Activated B cell treated with CpG ODN at 0.5 μM for 24 hours (primary cell): Measurements from ENCODE around the gene PTPRN. TPM values are rescaled to one million over a fixed set of nuclear protein-coding genes. Genes with fewer than 3 reads are reported as not detected.
A peak's percentile ranks its signal among the peaks of the same experiment; 100 is the strongest.

ENCODE experiments used
- ATAC-seq: fragments of 200-7000 bp; cut with Tn5 transposase; one replicate; pipeline ENCODE4 v1.10.0; 2021; ENCODE audit warnings: low read depth, mild to moderate bottlenecking, moderate library complexity
- CTCF ChIA-PET: fragments of 350-600 bp; sonication (Branson Sonifier 250); formaldehyde crosslinking; loops from one replicate; lab custom pipeline; 2021; ENCODE audit warnings: antibody characterized with exemption; lab: Charles Lee
- POLR2A ChIA-PET: fragments of 350-600 bp; sonication (Branson Sonifier 250); formaldehyde crosslinking; loops from one replicate; lab custom pipeline; 2021; ENCODE audit warnings: antibody characterized with exemption; lab: Charles Lee
- DNase-seq: peaks from one replicate; pipeline ENCODE4 v3.0.0; 2022
- H3K27ac Mint-ChIP-seq: one replicate; pipeline ENCODE4 v1.8.0; 2020; ENCODE audit warnings: mixed read lengths
- H3K27me3 Mint-ChIP-seq: one replicate; pipeline ENCODE4 v1.8.0; 2021; ENCODE audit warnings: mixed read lengths
- H3K36me3 Mint-ChIP-seq: one replicate; pipeline ENCODE4 v1.8.0; 2021; ENCODE audit warnings: low read depth, mixed read lengths
- H3K4me1 Mint-ChIP-seq: one replicate; pipeline ENCODE4 v1.8.0; 2021; ENCODE audit warnings: mixed read lengths
- H3K4me3 Mint-ChIP-seq: one replicate; pipeline ENCODE4 v1.8.0; 2020; ENCODE audit warnings: mild to moderate bottlenecking, mixed read lengths
- H3K9me3 Mint-ChIP-seq: one replicate; pipeline ENCODE4 v1.8.0; 2020; ENCODE audit warnings: mixed read lengths
- intact Hi-C: fragments of 100-400 bp; cut with micrococcal nuclease; formaldehyde crosslinking; loops from one replicate; pipeline ENCODE4 v1.15.1; 2024
- total RNA-seq: library from RNA; stranded (reverse); gene quantifications from 2 replicates; pipeline ENCODE4 v1.2.3, GENCODE V29; 2022
- TF ChIP-seq, protein P1 (sequence below): fragments of 200-600 bp; IDR thresholded peaks from one replicate; pipeline ENCODE4 v1.8.0; 2022; ENCODE audit warnings: antibody characterized with exemption, mild to moderate bottlenecking

The PTPRN gene
- total RNA-seq, 1 donor from 2014 or later, result not detected

DNA sequence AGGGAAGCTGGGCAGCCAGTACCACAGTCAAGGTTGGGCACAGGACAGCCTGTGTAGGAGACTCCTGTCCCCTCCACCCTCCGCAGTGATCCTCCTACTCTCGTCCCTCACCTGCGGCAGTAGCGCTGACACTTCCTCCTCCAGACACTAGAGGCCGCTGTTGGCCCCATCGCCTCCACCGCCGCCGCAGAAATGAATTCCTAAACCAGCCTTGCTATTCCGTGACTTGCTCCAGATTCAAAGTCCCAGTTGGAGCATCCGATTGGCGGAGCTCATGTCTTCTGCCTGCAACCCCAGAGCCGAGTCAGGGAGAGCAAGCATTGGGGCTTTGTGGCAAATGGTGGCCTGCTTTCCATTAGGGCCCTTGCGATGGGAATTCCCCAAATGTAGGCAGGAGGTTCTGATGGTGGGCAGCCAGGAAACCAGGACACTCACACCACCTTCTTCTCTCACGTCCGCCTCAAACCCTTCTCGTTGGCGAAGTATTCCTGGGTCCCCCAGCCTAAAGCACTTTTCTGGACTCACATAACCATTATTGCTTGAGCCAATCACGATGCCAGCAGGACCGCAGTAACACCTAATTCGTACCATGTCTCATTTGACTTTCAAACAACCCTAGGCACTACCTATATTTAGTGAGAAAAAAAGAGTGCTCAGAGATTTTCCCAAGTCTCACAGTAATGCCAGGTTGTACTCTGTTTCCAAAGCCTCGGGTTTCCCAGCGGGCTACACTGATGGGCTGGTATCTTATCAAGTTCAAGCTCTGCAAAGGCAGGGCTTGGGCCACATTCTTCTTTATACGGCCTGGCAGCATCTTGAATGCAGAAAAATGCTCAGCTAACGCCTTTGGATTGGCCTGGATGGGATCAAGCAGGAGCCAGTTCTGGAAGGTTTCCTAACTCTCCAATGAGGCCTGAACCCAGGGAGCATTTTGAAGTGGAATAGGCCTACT lies 31.2 kb downstream of the PTPRN start:
- intact Hi-C loops, result loop anchor here (2.0 to 5.0 kb wide), 2 partner anchors 264 to 567 kb away; partner anchors contain the start of genes CHPF, TMEM198 and TTLL4
- H3K27me3 Mint-ChIP-seq, result no peaks in the 10 kb centered on the region
- ATAC-seq, result peak; percentile 15
- peak overlapping the region; percentile 97 for H3K27ac Mint-ChIP-seq
- ChIA-PET CTCF (interaction anchor here (0.6 to 11.9 kb wide), 18 partner anchors 16 to 248 kb away, joined by 3 to 155 read pairs (median 6); partner anchors contain the start of genes ABCB6, ANKZF1, ATG9A and CNPPD1), POLR2A (interaction anchor here (0.6 to 8.0 kb wide), 18 partner anchors 9 to 620 kb away, joined by 3 to 260 read pairs (median 10); partner anchors contain the start of genes ABCB6, ANKZF1, ATG9A and CNPPD1)
- TF ChIP-seq, protein P1, sequence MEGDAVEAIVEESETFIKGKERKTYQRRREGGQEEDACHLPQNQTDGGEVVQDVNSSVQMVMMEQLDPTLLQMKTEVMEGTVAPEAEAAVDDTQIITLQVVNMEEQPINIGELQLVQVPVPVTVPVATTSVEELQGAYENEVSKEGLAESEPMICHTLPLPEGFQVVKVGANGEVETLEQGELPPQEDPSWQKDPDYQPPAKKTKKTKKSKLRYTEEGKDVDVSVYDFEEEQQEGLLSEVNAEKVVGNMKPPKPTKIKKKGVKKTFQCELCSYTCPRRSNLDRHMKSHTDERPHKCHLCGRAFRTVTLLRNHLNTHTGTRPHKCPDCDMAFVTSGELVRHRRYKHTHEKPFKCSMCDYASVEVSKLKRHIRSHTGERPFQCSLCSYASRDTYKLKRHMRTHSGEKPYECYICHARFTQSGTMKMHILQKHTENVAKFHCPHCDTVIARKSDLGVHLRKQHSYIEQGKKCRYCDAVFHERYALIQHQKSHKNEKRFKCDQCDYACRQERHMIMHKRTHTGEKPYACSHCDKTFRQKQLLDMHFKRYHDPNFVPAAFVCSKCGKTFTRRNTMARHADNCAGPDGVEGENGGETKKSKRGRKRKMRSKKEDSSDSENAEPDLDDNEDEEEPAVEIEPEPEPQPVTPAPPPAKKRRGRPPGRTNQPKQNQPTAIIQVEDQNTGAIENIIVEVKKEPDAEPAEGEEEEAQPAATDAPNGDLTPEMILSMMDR, result peak; percentile 62
- H3K4me1 Mint-ChIP-seq, result peaks cover 51% of the 10 kb centered on the region
- peak; percentile 79 for DNase-seq
- H3K36me3 Mint-ChIP-seq, result peaks cover 31% of the 10 kb centered on the region
- H3K4me3 Mint-ChIP-seq, result peak overlapping the region; percentile 89
- no peaks in the 10 kb centered on the region for H3K9me3 Mint-ChIP-seq

DNA sequence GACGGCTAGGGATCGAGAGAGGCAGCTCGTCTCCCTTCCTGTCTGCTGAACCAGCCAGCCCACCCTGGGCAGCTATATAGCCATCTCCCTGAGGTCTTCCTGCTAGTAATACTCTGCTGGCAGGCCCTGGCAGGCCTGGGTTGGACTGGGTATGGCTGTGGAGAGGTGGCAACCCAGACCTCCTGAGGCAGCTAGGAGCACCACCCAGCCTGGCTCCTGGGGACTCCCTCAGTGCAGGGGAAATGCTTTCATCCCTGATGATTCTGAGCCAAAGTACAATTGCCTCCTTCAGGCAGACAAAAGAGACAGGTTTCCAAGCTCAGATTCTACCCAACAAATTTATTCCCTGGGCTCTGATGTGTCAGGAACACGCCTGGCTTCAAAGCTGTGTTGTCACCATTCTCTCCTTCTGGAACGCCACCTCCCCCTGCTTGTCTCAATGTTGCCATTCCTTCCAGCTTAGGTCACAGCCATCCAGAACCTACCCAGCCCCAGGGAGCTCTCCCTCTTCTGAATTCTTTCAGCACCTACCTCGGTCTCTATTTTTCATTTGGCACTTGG lies 34.8 kb downstream of the PTPRN start:
- no peak for DNase-seq

DNA sequence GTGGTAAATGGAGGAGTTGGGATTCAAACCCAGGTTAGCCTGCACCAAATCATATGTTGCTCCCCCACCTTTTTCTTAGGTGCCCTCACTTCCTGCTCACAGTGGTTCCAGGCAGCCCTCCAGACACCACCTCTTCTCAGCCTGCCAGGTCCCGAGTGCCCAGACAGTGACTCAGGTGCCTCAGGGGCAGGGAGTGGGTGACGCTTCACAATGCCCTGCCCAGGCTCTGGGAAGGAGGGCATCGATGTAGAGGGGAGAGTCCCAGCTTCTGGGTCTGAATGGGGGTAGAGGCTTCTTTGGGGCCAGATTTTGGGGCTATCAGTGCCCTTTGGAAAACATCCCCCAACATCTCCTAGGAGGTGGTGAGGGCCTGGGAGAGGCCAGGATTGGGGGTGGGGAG lies 35.3 kb downstream of the PTPRN start:
- POLR2A ChIA-PET, result interaction anchor here (1.0 to 7.7 kb wide), 3 partner anchors 20 to 27 kb away, joined by 8 to 182 read pairs (median 17); partner anchors contain the start of genes GLB1L, STK16, TUBA4A and TUBA4B

More for the DNA sequence above, 34.8 kb downstream of the PTPRN start:
- POLR2A ChIA-PET, result interaction anchor here (0.6 to 7.7 kb wide), 4 partner anchors 15 to 27 kb away, joined by 5 to 182 read pairs (median 12); partner anchors contain the start of genes GLB1L, STK16, TUBA4A and TUBA4B
- no peak overlapping the region for H3K4me3 Mint-ChIP-seq
- no peaks in the 10 kb centered on the region for H3K9me3 Mint-ChIP-seq
- TF ChIP-seq, protein P1, result no peak
- ATAC-seq, result no peak
- no peaks in the 10 kb centered on the region for H3K27me3 Mint-ChIP-seq
- H3K36me3 Mint-ChIP-seq, result peaks cover 2% of the 10 kb centered on the region
- H3K4me1 Mint-ChIP-seq, result peaks cover 29% of the 10 kb centered on the region
- intact Hi-C loops, result no loop called here
- CTCF ChIA-PET, result interaction anchor here (0.8 to 2.6 kb wide), 3 partner anchors 20 to 63 kb away, joined by 3 to 13 read pairs (median 3); no protein-coding TSS in a partner anchor
- H3K27ac Mint-ChIP-seq, result no peak overlapping the region

DNA sequence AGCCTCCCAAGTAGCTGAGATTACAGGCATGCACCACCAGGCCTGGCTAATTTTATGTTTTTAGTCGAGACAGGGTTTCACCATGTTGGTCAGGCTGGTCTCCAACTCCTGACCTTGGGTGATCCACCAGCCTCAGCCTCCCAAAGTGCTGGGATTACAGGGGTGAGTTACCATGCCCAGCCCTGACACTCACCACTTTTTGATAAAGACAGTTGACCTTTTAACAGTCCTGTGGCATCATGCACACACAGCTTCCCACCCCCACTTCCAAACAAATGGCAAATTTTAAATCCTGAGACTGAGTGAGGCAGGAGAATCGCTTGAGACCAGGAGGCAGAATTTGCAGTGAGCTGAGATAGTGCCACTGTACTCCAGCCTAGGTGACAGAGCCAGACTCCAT lies 36.2 kb downstream of the PTPRN start:
- no peak overlapping the region for H3K27ac Mint-ChIP-seq
- TF ChIP-seq, protein P1, result no peak
- H3K27me3 Mint-ChIP-seq, result no peaks in the 10 kb centered on the region
- ChIA-PET POLR2A (no interaction called here), CTCF (interaction anchor here (2.6 kb wide), 1 partner anchor 22 kb away, joined by 13 read pairs; no protein-coding TSS in a partner anchor)
- H3K36me3 Mint-ChIP-seq, result peaks cover 2% of the 10 kb centered on the region
- peaks cover 19% of the 10 kb centered on the region for H3K4me1 Mint-ChIP-seq
- H3K4me3 Mint-ChIP-seq, result no peak overlapping the region
- ATAC-seq (no peak), DNase-seq (no peak)
- intact Hi-C loops, result no loop called here
- no peaks in the 10 kb centered on the region for H3K9me3 Mint-ChIP-seq

More for the DNA sequence above, 35.3 kb downstream of the PTPRN start:
- Mint-ChIP-seq H3K36me3 (peaks cover 2% of the 10 kb centered on the region), H3K4me3 (no peak overlapping the region), H3K27me3 (no peaks in the 10 kb centered on the region), H3K9me3 (no peaks in the 10 kb centered on the region), H3K27ac (no peak overlapping the region), H3K4me1 (peaks cover 29% of the 10 kb centered on the region)
- CTCF ChIA-PET, result interaction anchor here (1.3 to 2.6 kb wide), 2 partner anchors 21 to 63 kb away, joined by 3 to 13 read pairs; no protein-coding TSS in a partner anchor
- TF ChIP-seq, protein P1, result no peak
- ATAC-seq (no peak), DNase-seq (no peak)
- intact Hi-C loops, result no loop called here
